ENCODE results near the gene ROR1.

The ROR1 gene

DNA sequence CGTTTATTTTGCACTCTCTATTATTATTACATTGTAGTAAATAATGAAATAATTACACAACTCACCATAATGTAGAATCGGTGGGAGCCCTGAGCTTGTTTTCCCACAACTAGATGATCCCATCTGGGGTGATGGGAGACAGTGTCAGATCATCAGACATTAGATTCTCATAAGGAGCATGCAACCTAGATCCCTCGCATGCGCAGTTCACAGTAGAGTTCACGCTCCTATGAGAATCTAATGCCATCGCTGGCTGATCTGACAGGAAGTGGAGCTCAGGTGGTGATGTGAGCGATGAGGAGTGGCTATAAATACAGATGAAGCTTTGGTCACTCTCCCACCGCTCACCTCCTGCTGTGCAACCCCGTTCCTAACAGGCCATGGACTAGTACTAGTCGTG lies 112.1 kb downstream of the ROR1 start:
- Histone ChIP-seq H3K27ac (no peak overlapping the region), H3K9me3 (no peaks in the 10 kb centered on the region)
- TF ChIP-seq, protein P1, sequence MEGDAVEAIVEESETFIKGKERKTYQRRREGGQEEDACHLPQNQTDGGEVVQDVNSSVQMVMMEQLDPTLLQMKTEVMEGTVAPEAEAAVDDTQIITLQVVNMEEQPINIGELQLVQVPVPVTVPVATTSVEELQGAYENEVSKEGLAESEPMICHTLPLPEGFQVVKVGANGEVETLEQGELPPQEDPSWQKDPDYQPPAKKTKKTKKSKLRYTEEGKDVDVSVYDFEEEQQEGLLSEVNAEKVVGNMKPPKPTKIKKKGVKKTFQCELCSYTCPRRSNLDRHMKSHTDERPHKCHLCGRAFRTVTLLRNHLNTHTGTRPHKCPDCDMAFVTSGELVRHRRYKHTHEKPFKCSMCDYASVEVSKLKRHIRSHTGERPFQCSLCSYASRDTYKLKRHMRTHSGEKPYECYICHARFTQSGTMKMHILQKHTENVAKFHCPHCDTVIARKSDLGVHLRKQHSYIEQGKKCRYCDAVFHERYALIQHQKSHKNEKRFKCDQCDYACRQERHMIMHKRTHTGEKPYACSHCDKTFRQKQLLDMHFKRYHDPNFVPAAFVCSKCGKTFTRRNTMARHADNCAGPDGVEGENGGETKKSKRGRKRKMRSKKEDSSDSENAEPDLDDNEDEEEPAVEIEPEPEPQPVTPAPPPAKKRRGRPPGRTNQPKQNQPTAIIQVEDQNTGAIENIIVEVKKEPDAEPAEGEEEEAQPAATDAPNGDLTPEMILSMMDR (IDR thresholded peaks at IDR 0.05) = no peak

DNA sequence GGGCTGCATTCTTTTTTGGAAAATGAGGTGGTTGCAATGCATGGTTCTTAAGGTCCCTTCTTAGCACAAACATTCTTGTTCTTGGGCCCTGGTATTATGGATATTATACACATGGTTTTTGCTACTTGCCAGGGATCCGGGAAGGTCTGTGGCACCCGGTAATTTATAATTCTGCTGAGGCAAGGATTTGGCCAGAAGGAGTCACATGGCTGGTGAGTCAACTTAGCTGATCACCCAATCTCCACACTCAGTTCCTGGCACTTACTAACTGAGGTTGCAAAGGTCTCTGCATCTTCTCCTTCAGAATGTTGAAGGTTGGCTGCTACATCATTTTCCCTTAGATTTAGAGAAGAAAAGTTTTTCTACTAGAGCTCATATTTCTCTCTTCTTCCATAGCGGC lies 112.5 kb downstream of the ROR1 start:
- Histone ChIP-seq H3K27ac (no peak overlapping the region), H3K27me3 (no peaks in the 10 kb centered on the region), H3K4me3 (ENCODE audit: low read depth in 1 of 2, low read length in 1 of 2) (no peak overlapping the region), H3K4me1 (ENCODE audit: control insufficient read depth in 1 of 2, insufficient read depth in 1 of 2, low read depth in 1 of 2, low read length in 1 of 2) (no peaks in the 10 kb centered on the region), H3K9me3 (no peaks in the 10 kb centered on the region), H3K36me3 (no peaks in the 10 kb centered on the region)
- TF ChIP-seq, protein P1 (IDR thresholded peaks at IDR 0.05) = no peak

More for the DNA sequence above, 112.1 kb downstream of the ROR1 start:
- Histone ChIP-seq H3K27me3 (no peaks in the 10 kb centered on the region), H3K36me3 (no peaks in the 10 kb centered on the region), H3K4me3 (ENCODE audit: low read depth in 1 of 2, low read length in 1 of 2) (no peak overlapping the region), H3K4me1 (ENCODE audit: control insufficient read depth in 1 of 2, insufficient read depth in 1 of 2, low read depth in 1 of 2, low read length in 1 of 2) (no peaks in the 10 kb centered on the region)

DNA sequence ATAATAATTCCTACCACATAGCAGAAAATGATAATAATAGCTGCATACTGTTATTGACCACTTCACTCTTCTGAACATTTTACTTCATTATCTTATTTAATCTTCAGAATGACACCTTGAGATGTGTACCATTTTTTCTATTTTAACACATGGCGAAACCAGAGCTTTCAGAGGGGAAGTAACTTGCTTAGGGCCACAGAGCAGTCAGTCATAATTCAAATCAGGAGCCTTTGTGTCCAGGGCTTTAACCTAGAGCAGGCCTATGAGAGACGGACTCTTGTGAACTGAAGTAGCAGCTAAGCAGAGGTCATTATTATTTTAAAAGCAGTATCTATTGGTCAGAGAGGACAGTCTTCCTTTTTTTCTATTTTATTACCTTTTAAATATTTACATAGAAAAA lies 114.0 kb downstream of the ROR1 start:
- Histone ChIP-seq H3K27ac (no peak overlapping the region), H3K4me1 (ENCODE audit: control insufficient read depth in 1 of 2, insufficient read depth in 1 of 2, low read depth in 1 of 2, low read length in 1 of 2) (no peaks in the 10 kb centered on the region), H3K4me3 (ENCODE audit: low read depth in 1 of 2, low read length in 1 of 2) (no peak overlapping the region), H3K27me3 (no peaks in the 10 kb centered on the region), H3K9me3 (no peaks in the 10 kb centered on the region), H3K36me3 (no peaks in the 10 kb centered on the region)
- TF ChIP-seq, protein P1 (IDR thresholded peaks at IDR 0.05) = no peak

DNA sequence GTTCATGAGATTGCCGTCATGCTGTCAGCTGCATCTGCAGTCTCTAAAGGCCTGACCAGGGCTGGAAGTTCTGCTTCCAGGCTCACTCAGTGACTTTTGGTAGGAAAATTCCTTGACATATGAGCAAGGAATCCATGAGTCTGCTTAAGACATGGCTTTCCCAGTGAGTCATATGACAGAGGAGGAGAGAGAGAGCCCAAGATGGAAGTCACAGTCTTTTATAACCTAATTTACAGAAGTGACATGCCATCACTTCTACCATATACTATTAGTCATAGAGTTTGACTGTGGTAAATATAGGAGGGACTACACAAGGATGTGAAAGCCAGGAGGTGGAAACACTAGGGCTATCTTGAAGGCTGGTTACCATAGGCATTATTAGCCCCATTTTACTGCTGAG lies 115.2 kb downstream of the ROR1 start:
- Histone ChIP-seq H3K4me3 (ENCODE audit: low read depth in 1 of 2, low read length in 1 of 2) (no peak overlapping the region), H3K9me3 (no peaks in the 10 kb centered on the region), H3K27me3 (no peaks in the 10 kb centered on the region), H3K27ac (no peak overlapping the region), H3K36me3 (no peaks in the 10 kb centered on the region), H3K4me1 (ENCODE audit: control insufficient read depth in 1 of 2, insufficient read depth in 1 of 2, low read depth in 1 of 2, low read length in 1 of 2) (no peaks in the 10 kb centered on the region)
- TF ChIP-seq, protein P1 (IDR thresholded peaks at IDR 0.05) = no peak

DNA sequence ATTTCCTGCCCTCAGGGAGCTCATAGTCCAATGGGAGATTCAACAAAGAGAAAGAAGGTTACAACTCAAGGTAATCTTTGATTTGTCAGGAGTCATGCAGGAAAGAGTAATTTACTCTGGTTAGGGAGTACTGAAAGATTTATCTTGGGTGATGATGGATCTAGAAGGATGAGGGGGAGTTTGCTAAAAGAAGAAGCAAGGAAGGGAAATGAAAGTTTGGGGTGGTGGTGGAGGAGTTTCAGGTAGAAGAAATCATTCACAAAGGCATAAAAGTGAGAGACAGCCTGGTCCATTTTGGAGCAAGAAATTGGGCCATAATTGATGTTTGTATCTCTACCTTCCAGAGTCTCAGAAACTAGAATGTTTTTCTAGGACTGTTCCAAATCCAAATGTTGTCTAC lies 116.7 kb downstream of the ROR1 start:
- TF ChIP-seq, protein P1 (IDR thresholded peaks at IDR 0.05) = no peak
- H3K4me1 ChIP-seq (ENCODE audit: control insufficient read depth in 1 of 2, insufficient read depth in 1 of 2, low read depth in 1 of 2, low read length in 1 of 2) = no peaks in the 10 kb centered on the region
- H3K9me3 ChIP-seq = no peaks in the 10 kb centered on the region
- no peak overlapping the region for H3K27ac ChIP-seq
- H3K36me3 ChIP-seq = no peaks in the 10 kb centered on the region
- H3K27me3 ChIP-seq = no peaks in the 10 kb centered on the region
- H3K4me3 ChIP-seq (ENCODE audit: low read depth in 1 of 2, low read length in 1 of 2) = no peak overlapping the region

Data from neutrophil (primary cell).